NCI-H2081 (cell line): ENCODE results near the gene KRT36.
A peak's percentile ranks its signal among the peaks of the same experiment; 100 is the strongest.

Experiments
- DNase-seq, 2 experiments: peaks; one replicate each; lab custom pipeline; 2025; lab: John Stamatoyannopoulos, UW

Gene KRT36

DNA sequence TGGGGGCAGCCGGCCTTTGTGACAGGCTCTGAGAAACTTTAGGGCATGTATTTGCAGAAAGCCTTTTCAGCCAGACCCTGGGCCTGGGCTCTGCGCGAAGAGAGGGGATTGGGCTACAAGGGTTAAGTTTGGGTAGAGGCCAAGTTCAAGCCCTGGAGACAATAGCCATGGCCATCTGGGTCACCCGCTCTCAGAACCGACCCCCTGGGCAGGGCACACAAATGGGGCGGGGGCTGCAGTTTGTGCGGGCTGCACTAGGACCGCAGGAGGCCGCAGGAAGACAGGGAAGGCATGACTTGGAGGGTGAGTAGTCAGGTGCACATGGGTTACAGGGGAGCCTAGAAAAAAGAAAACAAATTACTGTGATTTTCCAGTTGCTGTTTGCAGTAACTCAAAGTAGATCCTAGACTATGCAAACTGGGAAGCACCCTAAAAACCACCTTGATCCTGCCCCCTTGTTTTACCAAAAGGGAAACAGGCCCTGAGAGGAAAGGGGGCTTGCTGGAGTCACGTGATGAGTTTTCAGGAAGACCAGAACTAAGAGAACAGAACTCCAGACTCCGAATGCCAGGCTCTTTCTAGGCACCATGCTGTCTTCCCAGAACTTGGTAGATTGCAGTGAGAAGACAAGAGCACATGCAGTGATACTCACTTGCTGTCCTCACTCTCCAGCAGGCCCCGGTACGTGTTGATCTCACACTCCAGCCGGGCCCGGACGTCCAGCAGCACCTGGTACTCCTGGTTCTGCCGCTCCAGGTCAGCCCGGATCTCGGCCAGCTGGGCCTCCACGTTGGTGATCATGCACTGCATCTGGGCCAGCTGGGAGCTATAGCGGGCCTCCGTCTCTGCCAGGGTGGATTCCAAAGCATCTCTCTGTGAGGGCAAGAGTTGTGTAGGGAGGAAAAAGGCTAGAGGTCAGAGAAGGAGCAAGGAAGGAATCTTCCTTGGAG lies 12.6 kb downstream of the KRT36 start:
- no peak for DNase-seq

DNA sequence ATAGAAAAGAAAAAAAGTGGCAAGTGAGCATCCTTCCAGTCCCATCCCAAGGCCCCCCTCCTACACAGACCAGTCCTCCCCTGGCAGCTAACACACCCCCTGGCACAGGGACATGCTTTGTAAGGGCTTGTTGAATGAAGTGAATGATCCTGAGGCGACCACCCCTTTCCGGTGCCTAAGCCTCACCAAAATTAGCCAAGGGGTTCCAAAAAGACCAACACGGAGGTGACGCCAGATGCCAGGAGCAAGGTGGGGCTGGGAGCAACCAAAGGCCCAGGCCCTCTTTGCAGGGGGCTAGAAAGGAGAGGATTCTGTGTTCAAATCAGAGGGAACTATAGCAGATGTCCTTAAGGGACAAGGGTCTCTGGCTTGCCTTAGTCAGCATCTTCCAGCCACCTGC lies 14.3 kb downstream of the KRT36 start:
- DNase-seq, result no peak

DNA sequence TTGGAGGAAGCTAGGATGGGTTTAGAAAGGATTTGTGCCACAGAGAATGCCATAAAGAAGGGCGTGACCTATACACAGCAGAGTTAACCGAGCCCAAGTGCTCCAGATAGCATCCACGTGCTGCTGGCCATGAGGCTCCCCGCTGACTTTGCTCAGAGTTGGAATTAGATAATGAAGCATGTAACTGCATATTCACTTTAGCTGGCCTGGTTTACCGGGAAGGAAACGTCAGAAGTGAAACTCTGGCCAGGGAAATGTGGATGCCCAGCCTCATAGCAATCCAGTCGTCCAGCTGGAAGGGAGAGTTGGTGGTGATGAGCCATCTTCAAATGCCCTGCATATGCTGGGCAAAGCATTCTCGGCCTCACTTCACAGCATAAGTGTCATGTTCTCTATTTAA lies 14.8 kb downstream of the KRT36 start:
- DNase-seq, result no peak

DNA sequence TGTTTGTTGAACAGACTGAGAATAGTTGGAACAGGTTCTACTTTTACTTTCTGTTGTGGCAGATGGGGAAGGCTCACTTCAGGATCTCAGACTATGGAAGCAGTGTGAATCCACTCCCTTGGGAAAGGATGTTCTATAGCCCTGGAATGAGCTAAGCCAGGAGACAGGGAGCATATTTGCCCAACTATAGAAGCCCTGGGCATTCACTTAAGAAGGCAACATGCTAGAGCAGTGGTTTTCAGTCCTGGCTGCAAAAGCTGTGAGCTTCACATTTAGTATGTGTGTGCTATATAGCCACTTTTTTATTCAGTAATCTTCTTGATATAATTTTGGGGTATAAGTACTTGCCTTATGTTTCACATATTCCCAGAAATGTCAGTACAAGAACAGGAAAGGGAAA lies 21.4 kb downstream of the KRT36 start:
- DNase-seq, result no peak

DNA sequence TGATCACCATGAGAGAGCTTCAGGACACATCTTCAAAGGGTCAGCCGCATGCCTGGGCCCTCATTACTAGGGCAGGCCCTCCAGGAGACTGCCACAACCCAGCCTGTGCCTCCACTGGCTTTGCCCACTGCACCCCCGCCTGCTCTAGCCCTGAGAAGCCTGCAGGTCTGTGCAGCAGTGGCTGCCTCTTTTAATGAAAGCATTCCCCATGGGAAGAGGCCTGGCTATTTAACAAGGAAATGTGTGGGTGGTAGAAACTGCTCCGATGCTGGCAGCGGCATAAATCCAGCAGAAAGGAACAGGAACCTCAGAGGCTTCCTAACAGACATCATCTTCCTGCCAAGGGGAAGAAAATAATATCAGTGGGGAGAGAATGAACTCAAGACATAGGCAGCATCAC lies 22.1 kb downstream of the KRT36 start:
- DNase-seq, result no peak

DNA sequence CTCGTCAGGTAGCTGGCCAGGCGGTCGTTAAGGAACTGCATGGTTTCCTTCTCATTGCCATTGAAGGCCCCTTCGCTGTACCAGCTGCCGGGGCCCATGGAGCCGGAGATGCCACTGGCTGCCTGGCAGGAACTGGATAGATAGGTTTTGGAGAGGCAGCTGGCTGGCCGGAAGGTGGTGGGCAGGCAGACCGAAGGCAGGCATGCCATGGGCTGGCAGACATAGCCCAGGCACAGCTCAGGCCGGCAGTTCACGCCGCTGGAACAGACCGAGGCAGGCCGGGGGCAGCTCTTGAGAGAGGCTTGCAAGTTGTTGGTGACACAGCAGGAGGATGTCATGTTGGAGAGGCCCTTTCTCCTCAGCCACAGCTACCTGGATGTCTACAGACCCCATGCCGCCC lies 22.7 kb downstream of the KRT36 start, which contains the start of gene KRT32:
TSS of gene KRT32 (minus strand) at position 399 of the 400 bp plus-strand sequence. CDS start at position 338, 61 bp downstream.
- DNase-seq, result no peak

DNA sequence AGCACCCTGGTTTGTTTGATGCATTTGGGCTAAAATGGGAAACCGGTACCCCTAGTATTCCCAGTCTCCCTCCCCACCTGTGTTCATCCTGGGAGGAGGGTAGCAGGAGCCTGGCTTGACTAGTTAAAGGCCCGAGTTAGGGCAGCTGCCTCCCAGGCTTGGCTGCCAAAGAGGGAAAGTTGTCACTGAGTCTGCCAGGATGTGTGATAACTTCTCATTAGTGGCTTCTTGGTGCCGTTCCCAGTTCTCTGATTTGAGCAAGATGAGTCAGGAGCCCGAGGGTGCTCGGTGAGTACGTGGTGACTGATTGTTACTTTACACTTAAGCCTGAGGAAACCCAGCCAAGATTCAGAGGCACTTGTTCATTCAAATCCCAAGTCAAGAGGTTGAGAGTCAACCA lies 25.0 kb downstream of the KRT36 start:
- peak in 1 of 2 experiments; percentile 37 for DNase-seq

DNA sequence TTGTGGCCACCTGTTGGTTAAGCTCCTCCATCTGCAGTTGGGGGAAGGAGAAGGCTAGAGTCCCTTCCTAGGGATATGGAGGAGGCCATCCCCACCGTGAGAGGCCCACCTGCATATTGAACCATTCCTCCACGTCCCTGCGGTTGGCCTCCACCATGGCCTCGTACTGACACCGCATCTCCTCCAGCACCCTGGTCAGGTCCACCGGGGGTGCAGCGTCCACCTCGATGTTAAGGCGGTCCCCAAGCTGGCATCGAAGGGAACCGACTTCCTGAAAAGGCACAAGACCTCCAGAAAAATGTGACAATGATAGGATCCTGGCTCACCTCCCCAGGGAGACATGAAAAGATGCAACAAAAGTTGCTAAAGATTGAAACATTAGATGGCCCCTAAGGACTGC lies 25.5 kb downstream of the KRT36 start:
- DNase-seq, result no peak

DNA sequence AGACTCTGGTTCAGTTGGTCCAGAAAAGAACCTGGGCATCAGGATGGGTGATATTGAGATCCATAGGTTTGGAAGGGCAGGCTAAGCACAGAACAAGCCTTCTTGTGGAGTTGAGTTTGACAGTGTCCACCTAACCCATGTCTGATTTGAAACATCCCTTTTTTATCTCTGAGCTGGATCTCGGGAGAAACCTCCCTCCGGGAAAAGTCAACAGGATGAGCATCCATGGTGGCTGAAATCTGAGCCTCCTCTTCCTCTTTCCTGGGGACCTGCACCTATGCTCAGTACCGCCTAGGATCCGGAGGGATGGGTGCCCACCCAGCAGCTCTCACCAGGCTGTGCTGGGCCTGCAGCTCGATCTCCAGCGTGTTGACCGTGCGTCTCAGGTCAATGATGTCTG lies 26.0 kb downstream of the KRT36 start:
- DNase-seq, result no peak

DNA sequence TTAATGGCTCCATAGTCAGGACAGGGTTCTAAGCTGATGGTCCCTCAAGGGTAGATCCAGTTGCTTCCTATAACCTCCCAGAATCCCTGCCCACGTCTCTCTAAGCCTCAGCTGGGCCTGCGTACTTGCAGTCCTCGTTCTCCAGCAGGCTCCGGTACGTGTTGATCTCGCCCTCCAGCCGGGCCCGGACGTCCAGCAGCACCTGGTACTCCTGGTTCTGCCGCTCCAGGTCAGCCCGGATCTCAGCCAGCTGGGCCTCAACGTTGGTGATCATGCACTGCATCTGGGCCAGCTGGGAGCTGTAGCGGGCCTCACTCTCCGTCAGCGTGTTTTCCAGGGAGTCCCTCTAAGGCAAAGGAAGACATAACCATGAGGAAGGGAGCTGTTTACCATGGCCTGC lies 27.0 kb downstream of the KRT36 start:
- no peak for DNase-seq

DNA sequence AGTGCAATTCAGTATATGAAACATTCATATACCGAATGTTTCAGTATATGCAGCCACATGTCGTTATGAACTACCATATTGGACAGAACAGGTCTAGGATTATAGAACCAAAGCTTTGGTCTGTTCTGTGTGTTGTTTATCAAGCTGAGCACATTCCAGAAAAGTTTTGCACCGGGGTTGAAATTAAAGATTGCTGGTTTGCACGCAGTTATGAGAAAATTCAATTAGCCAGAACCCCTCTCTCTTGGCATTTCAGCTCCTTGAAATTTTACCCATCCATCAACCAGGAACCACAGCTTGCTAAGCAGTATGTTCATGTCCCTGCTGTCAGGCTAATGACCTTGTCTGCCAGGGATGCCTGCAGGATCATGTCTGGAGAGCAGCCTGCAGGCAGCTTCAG lies 32.0 kb downstream of the KRT36 start:
- DNase-seq, result no peak

DNA sequence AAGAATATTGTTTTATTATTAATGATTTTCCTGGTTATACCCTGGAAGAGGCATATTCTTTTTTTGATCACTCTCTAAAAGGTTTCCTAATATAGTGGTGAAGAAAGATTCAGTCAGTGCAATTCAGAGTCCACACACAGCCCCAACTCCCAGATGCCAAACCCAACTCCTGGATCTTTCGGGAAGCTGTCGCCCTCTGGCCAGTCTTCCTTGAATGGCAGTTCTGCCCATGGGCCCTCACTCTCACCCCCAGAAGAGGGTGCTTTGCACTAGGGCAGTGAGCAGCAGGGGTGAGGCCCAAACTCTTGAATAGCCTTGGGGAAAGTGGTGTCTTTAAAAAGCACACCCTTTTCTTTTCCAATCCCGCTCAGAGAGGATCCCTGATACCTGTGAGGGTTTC lies 33.5 kb downstream of the KRT36 start:
- no peak for DNase-seq

DNA sequence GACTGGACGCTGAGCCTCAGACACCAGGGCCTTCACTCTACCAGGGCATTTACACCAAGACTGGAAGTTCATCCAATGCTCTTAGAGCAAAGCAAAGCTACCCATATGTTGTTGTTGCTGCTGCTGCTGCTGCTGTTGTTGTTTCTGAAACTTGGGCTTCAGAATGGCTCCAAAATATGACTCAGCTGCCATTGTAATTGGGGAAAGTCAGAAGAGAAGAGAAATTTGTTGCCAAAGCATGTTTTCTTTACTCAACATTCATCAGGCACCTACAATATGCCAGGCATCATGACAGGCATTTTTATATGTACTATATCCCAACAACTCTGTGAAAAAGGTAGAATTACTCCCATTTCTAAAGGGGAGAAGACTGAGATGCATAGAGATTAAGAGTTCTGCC lies 34.5 kb downstream of the KRT36 start:
- no peak for DNase-seq

DNA sequence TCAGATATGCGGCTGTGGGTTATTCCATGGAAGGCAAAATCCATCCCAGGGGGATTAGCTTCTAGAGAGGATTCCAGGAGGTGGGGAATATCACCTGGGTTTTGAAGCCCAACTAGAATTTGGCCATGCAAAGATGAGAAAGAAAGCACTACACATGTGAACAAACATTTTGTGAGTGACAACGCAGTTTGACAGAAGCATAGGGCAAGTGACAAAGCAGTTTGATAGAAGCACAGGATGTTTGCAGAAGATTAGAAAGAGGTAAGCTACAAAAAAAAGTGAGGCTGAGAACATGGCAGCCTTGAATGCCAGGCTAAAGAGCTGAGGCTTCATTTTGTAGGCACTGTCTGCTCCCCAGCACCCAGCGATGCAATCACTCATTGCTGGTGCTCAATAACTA lies 36.6 kb downstream of the KRT36 start:
- DNase-seq, result no peak

DNA sequence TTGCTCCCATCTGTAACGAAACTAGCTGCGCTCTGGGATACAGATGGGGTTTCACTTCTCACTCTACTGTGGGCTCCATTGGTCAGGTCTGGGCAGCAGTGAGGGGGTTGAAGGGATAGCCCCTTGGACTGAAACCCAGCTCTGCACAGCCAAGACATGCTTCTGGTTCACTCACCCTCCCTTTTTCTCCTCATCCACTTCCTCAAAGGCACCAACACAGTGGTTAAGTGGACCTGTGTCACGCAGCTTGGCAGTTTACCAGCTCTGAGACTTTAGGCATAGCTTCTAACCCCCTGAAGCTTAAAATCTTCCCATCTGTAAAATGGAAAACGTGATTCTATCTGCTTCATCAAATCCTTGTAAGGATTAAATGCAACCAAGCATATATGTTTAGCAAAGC lies 37.4 kb downstream of the KRT36 start:
- DNase-seq, result no peak

DNA sequence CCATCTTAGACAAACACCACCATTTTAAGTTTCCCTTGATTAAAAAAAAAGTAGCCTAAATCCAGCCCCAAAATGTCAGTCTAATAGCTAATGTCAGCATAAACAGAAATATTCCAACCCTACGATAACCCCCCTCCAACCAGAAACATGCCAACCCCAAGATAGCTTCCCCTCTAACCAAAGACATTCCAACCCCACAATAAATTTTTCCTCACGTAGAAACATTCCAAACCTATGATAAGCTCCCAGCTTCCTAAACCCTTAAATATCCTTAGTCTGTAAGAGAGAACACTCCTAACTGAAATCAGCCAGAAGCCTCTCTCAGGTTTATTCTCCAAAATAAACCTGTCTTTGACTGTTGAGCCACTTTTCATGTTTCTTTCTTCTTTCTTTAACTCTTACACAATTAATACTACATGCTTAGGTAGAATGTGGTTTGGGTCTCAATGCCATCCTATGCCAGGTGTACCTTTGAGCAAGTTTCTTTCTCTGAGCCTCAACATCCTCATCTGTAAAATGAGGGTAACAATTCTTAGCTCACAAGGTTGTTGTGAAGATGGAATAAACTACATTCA lies 38.5 kb downstream of the KRT36 start:
- no peak for DNase-seq

DNA sequence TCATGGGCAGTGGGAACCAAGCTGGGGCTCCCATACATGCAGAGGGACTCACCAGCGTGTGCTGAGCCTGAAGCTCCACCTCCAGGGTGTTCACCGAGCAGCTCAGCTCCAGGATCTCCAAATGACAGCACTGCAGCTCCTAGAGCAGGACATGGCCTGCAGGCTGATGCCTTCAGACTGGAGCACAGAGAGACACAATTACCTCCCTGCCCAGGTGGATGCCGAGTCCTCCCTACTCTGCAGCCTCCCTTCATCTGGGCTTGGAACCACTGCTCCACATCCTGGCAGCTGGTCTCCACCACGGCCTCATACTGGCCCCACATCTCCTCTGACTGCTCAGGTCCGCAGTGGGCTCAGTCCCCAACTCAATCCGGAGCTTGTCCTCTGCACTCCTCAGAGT lies 40.7 kb downstream of the KRT36 start:
- no peak for DNase-seq

DNA sequence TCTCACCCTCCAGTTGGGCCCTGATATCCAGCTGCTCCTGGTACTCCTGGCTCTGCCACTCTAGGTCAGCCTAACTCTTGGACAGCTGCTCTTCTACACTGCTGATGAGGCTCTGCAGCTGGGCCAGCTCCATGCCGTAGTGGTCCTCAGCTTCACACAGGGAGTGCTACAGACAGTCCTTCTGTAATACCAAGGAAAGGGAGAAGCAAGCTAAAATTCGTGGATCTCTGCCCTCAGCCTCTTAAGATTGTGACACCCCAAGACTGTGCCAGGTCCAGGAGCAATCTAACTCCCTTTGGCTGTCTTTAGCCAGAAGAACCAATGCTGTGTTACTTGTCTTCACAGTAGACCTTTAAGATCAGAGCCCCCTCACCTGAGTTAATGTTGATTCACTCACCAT lies 41.2 kb downstream of the KRT36 start:
- no peak for DNase-seq

DNA sequence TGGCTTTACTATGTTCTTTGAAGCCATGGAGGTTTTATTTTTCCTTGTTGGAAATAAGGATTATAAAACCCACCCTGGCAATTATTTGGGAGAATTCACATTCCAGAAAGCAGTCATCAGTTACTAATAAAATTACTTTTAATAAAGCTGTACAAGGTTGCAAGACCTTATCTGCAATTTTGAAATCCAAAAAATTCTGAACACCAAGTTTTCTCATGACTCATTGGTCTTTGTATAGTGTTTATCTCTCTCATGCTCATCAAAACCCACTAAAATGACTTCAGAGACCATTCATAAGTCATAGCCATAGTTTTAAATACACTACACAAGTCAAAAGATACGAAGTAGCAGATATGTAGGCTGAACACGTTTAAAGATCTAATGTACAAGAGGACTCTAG lies 42.9 kb downstream of the KRT36 start:
- DNase-seq, result no peak

DNA sequence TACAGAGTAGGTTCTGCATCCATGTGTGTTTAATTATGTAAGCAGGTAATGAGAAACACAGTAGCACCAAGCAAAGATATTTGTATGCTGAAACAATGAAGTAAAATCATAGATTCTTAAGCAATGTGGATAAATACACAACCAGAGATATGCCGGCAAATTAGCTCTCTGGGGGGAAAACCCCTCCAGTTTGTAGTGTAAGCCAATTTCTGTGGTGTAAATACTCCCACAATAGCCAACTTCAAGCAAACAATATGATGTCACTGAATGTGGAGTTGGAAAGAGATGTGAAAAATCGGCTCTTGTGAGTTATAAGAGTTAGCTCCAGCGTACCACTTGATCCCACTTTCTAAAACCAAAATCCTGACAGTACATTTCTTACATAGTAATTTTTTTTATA lies 45.1 kb downstream of the KRT36 start:
- DNase-seq, result no peak

DNA sequence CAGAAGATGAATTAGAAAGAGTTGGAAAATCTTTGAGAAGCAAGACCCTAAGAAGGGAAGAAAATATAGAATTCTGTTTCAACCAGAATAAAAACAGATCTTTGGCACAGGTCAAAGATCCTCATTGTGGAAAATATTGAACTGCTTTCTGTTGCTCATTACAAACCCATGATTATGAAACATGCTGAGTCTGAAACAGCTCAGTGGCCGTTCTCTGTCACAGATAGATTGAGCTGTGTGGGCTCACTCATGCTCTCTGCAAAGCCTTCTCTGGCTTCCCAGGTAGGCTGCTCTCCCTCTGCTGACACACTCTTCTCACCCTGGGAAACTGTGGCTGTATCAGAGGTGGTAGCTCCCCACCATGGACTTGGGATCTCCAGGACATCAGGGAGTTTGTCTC lies 45.5 kb downstream of the KRT36 start:
- DNase-seq, result no peak

DNA sequence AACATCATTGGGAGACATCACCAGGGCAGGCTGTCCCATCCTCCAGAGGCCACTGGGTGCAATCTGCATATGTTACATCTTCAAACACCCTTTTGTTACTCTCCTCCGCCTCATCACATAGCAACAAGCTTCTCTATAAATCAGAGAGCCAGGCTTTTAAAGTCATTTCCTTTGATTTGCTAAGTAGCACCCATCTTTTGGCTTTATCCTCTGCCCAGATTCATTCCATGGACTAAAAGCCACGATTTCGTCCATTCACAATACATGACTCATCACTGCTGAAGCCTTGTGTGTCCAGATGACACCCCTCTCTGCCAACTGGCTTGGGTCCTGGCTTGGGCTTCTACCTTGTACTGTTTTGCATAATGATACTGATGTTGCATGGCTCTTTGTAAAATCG lies 47.0 kb downstream of the KRT36 start:
- no peak for DNase-seq

DNA sequence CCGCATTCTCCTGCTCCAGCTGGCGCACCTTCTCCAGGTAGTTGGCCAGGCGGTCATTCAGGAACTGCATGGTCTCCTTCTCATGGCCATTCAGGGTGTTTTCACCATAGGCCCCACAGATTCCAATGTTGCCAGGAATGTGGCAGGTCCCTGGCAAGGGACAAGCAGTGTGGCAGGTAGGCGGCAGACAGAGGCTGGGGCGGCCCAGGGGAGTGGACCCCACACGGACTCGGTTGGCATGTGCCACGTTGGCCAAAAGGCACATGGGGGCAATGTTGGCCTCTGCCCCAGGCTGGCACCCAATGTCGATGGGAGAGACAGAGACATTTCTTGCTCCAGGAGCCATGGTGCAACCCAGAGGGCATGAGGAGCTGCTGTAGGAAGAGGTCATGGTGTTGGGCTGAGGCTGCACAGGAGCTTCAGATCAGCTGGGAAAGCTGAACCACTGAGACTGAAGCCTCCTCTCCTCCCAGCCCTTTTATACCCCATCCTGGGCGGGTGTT lies 49.1 kb downstream of the KRT36 start, which contains the start of gene KRT38:
TSS of gene KRT38 (minus strand) at position 453 of the 503 bp plus-strand sequence. CDS start at position 391, 62 bp downstream.
- no peak for DNase-seq
